ENCODE measurements around the gene UMOD. TPM values are rescaled to one million over a fixed set of nuclear protein-coding genes. Genes with fewer than 3 reads are reported as not detected.

UMOD gene
- total and polyA plus RNA-seq, 2 donors (not counting 3 experiments of a cell fraction or from before 2014, with no cell fraction given), result not detected

- no peak for DNase-seq (ENCODE audit: low read depth, low spot score)
- intact Hi-C loops (cut with micrococcal nuclease), result loop anchor here (10.0 kb wide), 1 partner anchor 325 kb away; no protein-coding TSS in a partner anchor
- Histone ChIP-seq H3K27ac (ENCODE audit: insufficient read depth, low read depth, low read length) (no peak overlapping the region), H3K4me3 (replicated peaks in 1 of 3; ENCODE audit: insufficient read depth in 1 of 3, low read depth in 1 of 3, low read length in 3 of 3) (no peak overlapping the region), H3K4me2 (ENCODE audit: insufficient read depth, low read length) (no peak overlapping the region), H3K9ac (replicated peaks; ENCODE audit: extremely low read depth, insufficient read depth, low read length) (no peak overlapping the region), H3K9me3 (replicated peaks; ENCODE audit: control insufficient read depth, insufficient read depth, low read length) (no peaks in the 10 kb centered on the region), H3K9me1 (replicated peaks; ENCODE audit: control insufficient read depth, extremely low read depth, insufficient read depth, low read length) (no peaks in the 10 kb centered on the region), H3K79me2 (ENCODE audit: control insufficient read depth, insufficient read depth, low read length) (no peaks in the 10 kb centered on the region), H3K36me3 (ENCODE audit: control insufficient read depth in 2 of 2, extremely low read depth in 1 of 2, insufficient read depth in 2 of 2, low read length in 2 of 2) (no peaks in the 10 kb centered on the region), H4K20me1 (replicated peaks; ENCODE audit: control insufficient read depth, extremely low read depth, insufficient read depth, low read length) (no peaks in the 10 kb centered on the region), H3K27me3 (ENCODE audit: control insufficient read depth in 2 of 2, insufficient read depth in 2 of 2, low read length in 2 of 2) (no peaks in the 10 kb centered on the region), H2AFZ (ENCODE audit: low read depth, low read length) (no peak overlapping the region), H3K4me1 (ENCODE audit: control insufficient read depth, extremely low read depth, insufficient read depth, low read length) (no peaks in the 10 kb centered on the region)
- ChIA-PET POLR2A (no interaction called here), CTCF (no interaction called here)
- BruUV-seq (replicated peaks), result no TSS peak
- TF ChIP-seq MYC (IDR thresholded peaks at IDR 0.05; ENCODE audit: low read depth, low read length) (no peak), POLR2AphosphoS5 (IDR thresholded peaks at IDR 0.05; ENCODE audit: insufficient read depth, low read depth, low read length) (no peak), JUN (IDR thresholded peaks at IDR 0.05; ENCODE audit: borderline replicate concordance, insufficient read depth, insufficient read length, low read depth) (no peak)
- TF ChIP-seq, protein P1, sequence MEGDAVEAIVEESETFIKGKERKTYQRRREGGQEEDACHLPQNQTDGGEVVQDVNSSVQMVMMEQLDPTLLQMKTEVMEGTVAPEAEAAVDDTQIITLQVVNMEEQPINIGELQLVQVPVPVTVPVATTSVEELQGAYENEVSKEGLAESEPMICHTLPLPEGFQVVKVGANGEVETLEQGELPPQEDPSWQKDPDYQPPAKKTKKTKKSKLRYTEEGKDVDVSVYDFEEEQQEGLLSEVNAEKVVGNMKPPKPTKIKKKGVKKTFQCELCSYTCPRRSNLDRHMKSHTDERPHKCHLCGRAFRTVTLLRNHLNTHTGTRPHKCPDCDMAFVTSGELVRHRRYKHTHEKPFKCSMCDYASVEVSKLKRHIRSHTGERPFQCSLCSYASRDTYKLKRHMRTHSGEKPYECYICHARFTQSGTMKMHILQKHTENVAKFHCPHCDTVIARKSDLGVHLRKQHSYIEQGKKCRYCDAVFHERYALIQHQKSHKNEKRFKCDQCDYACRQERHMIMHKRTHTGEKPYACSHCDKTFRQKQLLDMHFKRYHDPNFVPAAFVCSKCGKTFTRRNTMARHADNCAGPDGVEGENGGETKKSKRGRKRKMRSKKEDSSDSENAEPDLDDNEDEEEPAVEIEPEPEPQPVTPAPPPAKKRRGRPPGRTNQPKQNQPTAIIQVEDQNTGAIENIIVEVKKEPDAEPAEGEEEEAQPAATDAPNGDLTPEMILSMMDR (IDR thresholded peaks at IDR 0.05; ENCODE audit: extremely low read depth in 1 of 2, insufficient read depth in 1 of 2, low read depth in 1 of 2, low read length in 2 of 2), result no peak
- dilution Hi-C loops (cut with MboI; ENCODE audit: extremely low pct_ligation_motif_present, low sequenced_read_pairs), result no loop called here
- FAIRE-seq, result no peak
Observed at GRCh38 chr16:20309786-20310185, 42.7 kb downstream of the UMOD start.

DNA sequence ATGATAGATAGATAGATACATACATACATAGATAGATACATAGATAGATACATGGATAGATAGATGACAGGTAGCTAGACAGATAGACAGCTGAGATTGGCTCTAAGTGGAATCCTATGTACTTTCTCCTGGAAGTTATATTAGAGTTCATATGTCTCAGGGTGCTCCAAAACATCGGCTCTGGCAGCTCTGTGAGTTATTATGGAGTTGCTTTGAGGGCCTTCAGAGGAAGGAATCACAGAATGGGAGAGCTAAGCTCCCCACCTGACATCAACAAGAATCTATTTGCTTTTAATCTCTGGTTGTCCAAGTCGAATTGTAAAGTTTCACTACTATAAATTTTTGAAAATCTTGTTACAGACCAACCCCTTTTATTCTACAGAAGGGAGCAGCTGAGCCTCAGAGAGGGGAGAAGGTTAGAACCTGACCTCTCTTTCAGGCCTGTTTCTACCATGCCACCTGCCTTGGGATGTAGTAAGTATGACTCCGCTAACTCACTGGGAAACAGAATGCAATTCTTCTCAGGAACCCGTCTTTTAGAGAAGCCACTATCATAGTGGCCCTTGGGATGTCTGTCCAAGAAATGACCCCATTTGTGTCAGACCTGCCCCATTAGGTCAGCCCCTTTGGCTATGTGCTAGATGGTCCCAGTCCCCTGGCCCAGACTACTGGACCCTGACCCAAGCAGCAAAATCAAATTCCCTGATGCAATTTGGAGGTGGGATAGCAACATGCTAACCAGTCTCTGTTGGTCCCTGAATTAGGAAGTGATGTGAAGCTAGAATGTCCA lies 43.5 kb downstream of the UMOD start:
- Histone ChIP-seq H3K9me3 (replicated peaks; ENCODE audit: control insufficient read depth, insufficient read depth, low read length) (no peaks in the 10 kb centered on the region), H3K9ac (replicated peaks; ENCODE audit: extremely low read depth, insufficient read depth, low read length) (no peak overlapping the region), H3K27ac (ENCODE audit: insufficient read depth, low read depth, low read length) (no peak overlapping the region), H3K9me1 (replicated peaks; ENCODE audit: control insufficient read depth, extremely low read depth, insufficient read depth, low read length) (no peaks in the 10 kb centered on the region), H3K36me3 (ENCODE audit: control insufficient read depth in 2 of 2, extremely low read depth in 1 of 2, insufficient read depth in 2 of 2, low read length in 2 of 2) (no peaks in the 10 kb centered on the region), H2AFZ (ENCODE audit: low read depth, low read length) (no peak overlapping the region), H3K4me2 (ENCODE audit: insufficient read depth, low read length) (no peak overlapping the region), H3K79me2 (ENCODE audit: control insufficient read depth, insufficient read depth, low read length) (no peaks in the 10 kb centered on the region), H3K4me3 (replicated peaks in 1 of 3; ENCODE audit: insufficient read depth in 1 of 3, low read depth in 1 of 3, low read length in 3 of 3) (no peak overlapping the region), H3K4me1 (ENCODE audit: control insufficient read depth, extremely low read depth, insufficient read depth, low read length) (no peaks in the 10 kb centered on the region), H3K27me3 (ENCODE audit: control insufficient read depth in 2 of 2, insufficient read depth in 2 of 2, low read length in 2 of 2) (no peaks in the 10 kb centered on the region), H4K20me1 (replicated peaks; ENCODE audit: control insufficient read depth, extremely low read depth, insufficient read depth, low read length) (no peaks in the 10 kb centered on the region)
- FAIRE-seq (no peak), DNase-seq (ENCODE audit: low read depth, low spot score) (no peak)
- no TSS peak for BruUV-seq (replicated peaks)
- TF ChIP-seq JUN (IDR thresholded peaks at IDR 0.05; ENCODE audit: borderline replicate concordance, insufficient read depth, insufficient read length, low read depth) (no peak), POLR2AphosphoS5 (IDR thresholded peaks at IDR 0.05; ENCODE audit: insufficient read depth, low read depth, low read length) (no peak), MYC (IDR thresholded peaks at IDR 0.05; ENCODE audit: low read depth, low read length) (no peak), EZH2 (IDR thresholded peaks at IDR 0.05; ENCODE audit: borderline replicate concordance, low read depth, low read length, severe bottlenecking) (no peak), POLR2A (IDR thresholded peaks at IDR 0.05; ENCODE audit: low read depth, low read length) (no peak), GATA2 (IDR thresholded peaks at IDR 0.05; ENCODE audit: insufficient read depth, insufficient read length, low read depth, low read length) (no peak)
- TF ChIP-seq, protein P1 (IDR thresholded peaks at IDR 0.05; ENCODE audit: extremely low read depth in 1 of 2, insufficient read depth in 1 of 2, low read depth in 1 of 2, low read length in 2 of 2), result no peak
- TF ChIP-seq, protein P2, sequence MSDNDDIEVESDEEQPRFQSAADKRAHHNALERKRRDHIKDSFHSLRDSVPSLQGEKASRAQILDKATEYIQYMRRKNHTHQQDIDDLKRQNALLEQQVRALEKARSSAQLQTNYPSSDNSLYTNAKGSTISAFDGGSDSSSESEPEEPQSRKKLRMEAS (IDR thresholded peaks at IDR 0.05; ENCODE audit: insufficient read depth, insufficient read length), result no peak
- intact Hi-C loops (cut with micrococcal nuclease), result loop anchor here (10.0 kb wide), 1 partner anchor 324 kb away; no protein-coding TSS in a partner anchor
- ChIA-PET CTCF (no interaction called here), POLR2A (no interaction called here)
- dilution Hi-C loops (cut with MboI; ENCODE audit: extremely low pct_ligation_motif_present, low sequenced_read_pairs), result no loop called here
